Measurements from ENCODE around the gene IRGC. TPM values are rescaled to one million over a fixed set of nuclear protein-coding genes. Genes with fewer than 3 reads are reported as not detected.

The IRGC gene
- total and polyA plus RNA-seq, 9 of the 15 experiments (the other 6 are each of a cell fraction or from before 2014, with no cell fraction given): not detected

- TF ChIP-seq RFX5 (IDR thresholded peaks at IDR 0.05; ENCODE audit: low read depth, low read length) (no peak), RBM14 (IDR thresholded peaks at IDR 0.05; ENCODE audit: borderline replicate concordance, insufficient read depth, low read depth, low read length) (no peak), RFX7 (CRISPR knock-in tag; IDR thresholded peaks at IDR 0.05) (no peak), CGGBP1 (CRISPR knock-in tag; IDR thresholded peaks at IDR 0.05) (0 out of 2 replicates have a peak, but pooled peaks have one; percentile 36), NONO (IDR thresholded peaks at IDR 0.05; ENCODE audit: low read depth in 2 of 2, low read length in 1 of 2) (no peak), ZBTB2 (IDR thresholded peaks at IDR 0.05) (no peak), ZNF398 (CRISPR knock-in tag; IDR thresholded peaks at IDR 0.05) (no peak), SMARCA4 (IDR thresholded peaks at IDR 0.05) (no peak; the same call in 1 of the 2 replicates), ZNF609 (CRISPR knock-in tag; IDR thresholded peaks at IDR 0.05; ENCODE audit: borderline replicate concordance) (no peak)
Measured at GRCh38 chr19:43754253-43754502, 38.3 kb downstream of the IRGC start (continued).

Data from K562 (cell line).